PC-9 (cell line): ENCODE data around the gene HS3ST4. TPM values are rescaled to one million over a fixed set of nuclear protein-coding genes. Genes with fewer than 3 reads are reported as not detected.

Experiments used
- BruUV-seq: library from RNA; stranded (reverse); fragments of 400-500 nt; replicated peaks from 2 replicates; lab custom pipeline; 2021; lab: Mats Ljungman, UMichigan
- CTCF ChIA-PET: fragments of 300-600 bp; sonication (Branson Sonifier 250); formaldehyde crosslinking; loops from one replicate; lab custom pipeline; 2022; ENCODE audit warnings: antibody characterized with exemption; lab: Charles Lee
- POLR2A ChIA-PET: fragments of 300-600 bp; sonication (Branson Sonifier 250); formaldehyde crosslinking; loops from one replicate; lab custom pipeline; 2022; ENCODE audit warnings: antibody characterized with exemption; ENCODE audit not compliant: unreplicated experiment; lab: Charles Lee
- DNase-seq, 2 experiments: peaks; one replicate each; pipeline versions ENCODE4 v3.0.0 to v3.0.0-alpha.2; 2015 to 2022; ENCODE audit warnings: mixed read lengths in 1 of 2
- H2AFZ ChIP-seq: fragments of 200-600 bp; sonication (generic); 2 replicates; pipeline ENCODE4 v1.8.1; 2017; ENCODE audit warnings: antibody characterized with exemption
- H3F3A ChIP-seq: fragments of 200-600 bp; sonication (generic); 2 replicates; pipeline ENCODE4 v1.8.1; 2017; ENCODE audit warnings: antibody characterized with exemption, mild to moderate bottlenecking, low read depth; ENCODE audit not compliant: insufficient read depth
- H3K27ac ChIP-seq: fragments of 200-600 bp; sonication (generic); 2 replicates; pipeline ENCODE4 v1.6.1; 2016; ENCODE audit warnings: mixed run types
- H3K27me3 ChIP-seq: fragments of 200-600 bp; sonication (generic); 2 replicates; pipeline ENCODE4 v1.6.1; 2016; ENCODE audit warnings: low read depth, mixed run types; ENCODE audit not compliant: insufficient read depth
- H3K36me3 ChIP-seq: fragments of 200-600 bp; sonication (generic); 2 replicates; pipeline ENCODE4 v1.6.1; 2016; ENCODE audit warnings: low read depth, mixed run types
- H3K4me1 ChIP-seq: fragments of 200-600 bp; sonication (generic); replicated peaks from 2 replicates; pipeline ENCODE4 v1.6.1; 2016; ENCODE audit warnings: mixed run types; ENCODE audit not compliant: insufficient read depth
- H3K4me2 ChIP-seq: fragments of 200-600 bp; sonication (generic); 2 replicates; pipeline ENCODE4 v1.6.1; 2017; ENCODE audit warnings: mixed run types
- H3K4me3 ChIP-seq: fragments of 200-600 bp; sonication (generic); 2 replicates; pipeline ENCODE4 v1.6.1; 2016; ENCODE audit warnings: mixed run types
- H3K79me2 ChIP-seq: fragments of 200-600 bp; sonication (generic); 2 replicates; pipeline ENCODE4 v1.6.1; 2017; ENCODE audit warnings: low read depth, mixed run types
- H3K9me2 ChIP-seq: fragments of 200-600 bp; sonication (generic); 2 replicates; pipeline ENCODE4 v1.8.1; 2017; ENCODE audit warnings: mild to moderate bottlenecking; ENCODE audit not compliant: insufficient read depth
- H3K9me3 ChIP-seq: fragments of 200-600 bp; sonication (generic); 2 replicates; pipeline ENCODE4 v1.8.1; 2016; ENCODE audit warnings: low read depth; ENCODE audit not compliant: insufficient read depth
- H4K20me1 ChIP-seq: fragments of 200-600 bp; sonication (generic); 2 replicates; pipeline ENCODE4 v1.8.1; 2017; ENCODE audit not compliant: insufficient read depth
- CTCF ChIP-seq: fragments of 200-600 bp; sonication (generic); conservative IDR thresholded peaks from 2 replicates; pipeline ENCODE4 v1.6.1; 2017; ENCODE audit warnings: mixed run types, antibody characterized with exemption, mild to moderate bottlenecking, moderate library complexity
- EZH2 ChIP-seq: fragments of 200-600 bp; sonication (generic); IDR thresholded peaks from 2 replicates; pipeline ENCODE4 v1.8.0; 2017; ENCODE audit warnings: antibody characterized with exemption, low read depth
- intact Hi-C: fragments of 100-400 bp; cut with micrococcal nuclease; formaldehyde crosslinking; loops from one replicate; pipeline ENCODE4 v1.10.0; 2022; ENCODE audit not compliant: unreplicated experiment
- total RNA-seq: library from RNA; stranded (reverse); gene quantifications from 2 replicates; pipeline ENCODE4 v1.2.3, GENCODE V29; 2021

Gene HS3ST4
- total RNA-seq, 1 experiment from 2014 or later = not detected

GRCh38 chr16:25888868-25889267 lies 197.1 kb downstream of the HS3ST4 start:
- H3F3A ChIP-seq = no peaks in the 10 kb centered on the region
- intact Hi-C loops = no loop called here
- no peak for DNase-seq
- H3K4me2 ChIP-seq = no peak overlapping the region
- POLR2A ChIA-PET = no interaction called here
- no peak for TF ChIP-seq CTCF
- no peak for TF ChIP-seq EZH2
- H2AFZ ChIP-seq = no peak overlapping the region
- H3K79me2 ChIP-seq = no peaks in the 10 kb centered on the region
- no peaks in the 10 kb centered on the region for H3K36me3 ChIP-seq
- no peak overlapping the region for H3K4me3 ChIP-seq
- no TSS peak for BruUV-seq
- no peaks in the 10 kb centered on the region for H3K9me3 ChIP-seq
- peaks cover 32% of the 10 kb centered on the region for H3K27me3 ChIP-seq
- CTCF ChIA-PET = no interaction called here
- no peaks in the 10 kb centered on the region for H3K9me2 ChIP-seq
- H4K20me1 ChIP-seq = no peaks in the 10 kb centered on the region
- no peak overlapping the region for H3K27ac ChIP-seq
- no peaks in the 10 kb centered on the region for H3K4me1 ChIP-seq

- no peaks in the 10 kb centered on the region for H4K20me1 ChIP-seq
- H3K4me2 ChIP-seq = no peak overlapping the region
- TF ChIP-seq CTCF (no peak), EZH2 (no peak)
- no peak overlapping the region for H3K27ac ChIP-seq
- POLR2A ChIA-PET = no interaction called here
- intact Hi-C loops = no loop called here
- H3K4me1 ChIP-seq = no peaks in the 10 kb centered on the region
- H3F3A ChIP-seq = no peaks in the 10 kb centered on the region
- BruUV-seq = no TSS peak
- H3K27me3 ChIP-seq = peaks cover 17% of the 10 kb centered on the region; the same call in 1 of the 2 replicates
- H3K9me3 ChIP-seq = no peaks in the 10 kb centered on the region
- DNase-seq = no peak
- H3K9me2 ChIP-seq = no peaks in the 10 kb centered on the region
- no peak overlapping the region for H3K4me3 ChIP-seq
- CTCF ChIA-PET = no interaction called here
- H3K79me2 ChIP-seq = no peaks in the 10 kb centered on the region
- H3K36me3 ChIP-seq = no peaks in the 10 kb centered on the region
- H2AFZ ChIP-seq = no peak overlapping the region
Observed at GRCh38 chr16:25893332-25893731, 201.6 kb downstream of the HS3ST4 start.

GRCh38 chr16:25894093-25894492 lies 202.3 kb downstream of the HS3ST4 start:
- intact Hi-C loops = no loop called here
- Histone ChIP-seq H3K27ac (no peak overlapping the region), H3K4me2 (no peak overlapping the region), H3K4me1 (no peaks in the 10 kb centered on the region), H3K79me2 (no peaks in the 10 kb centered on the region), H3K9me3 (no peaks in the 10 kb centered on the region), H3K4me3 (no peak overlapping the region), H3F3A (no peaks in the 10 kb centered on the region), H4K20me1 (no peaks in the 10 kb centered on the region), H3K27me3 (peaks cover 12% of the 10 kb centered on the region; the same call in 1 of the 2 replicates), H3K9me2 (no peaks in the 10 kb centered on the region), H2AFZ (no peak overlapping the region), H3K36me3 (no peaks in the 10 kb centered on the region)
- DNase-seq = no peak
- ChIA-PET POLR2A (no interaction called here), CTCF (no interaction called here)
- BruUV-seq = no TSS peak
- TF ChIP-seq EZH2 (no peak), CTCF (no peak)
